ENCODE measurements around the gene KLC1. TPM values are rescaled to one million over a fixed set of nuclear protein-coding genes. Genes with fewer than 3 reads are reported as not detected.

KLC1 gene
- total RNA-seq, 3 donors from 2014 or later (not counting 1 experiment from before 2014, with no cell fraction given), result 144 to 200 (median 178) TPM

GRCh38 chr14:103584326-103584915 lies 44.6 kb upstream of the KLC1 start:
- no peak overlapping the region for H3K27ac ChIP-seq (ENCODE audit: low read length)
- Mint-ChIP-seq H3K9me3 (no peaks in the 10 kb centered on the region), H3K27me3 (ENCODE audit: low read depth in 2 of 2) (no peaks in the 10 kb centered on the region), H3K36me3 (no peaks in the 10 kb centered on the region), H3K4me1 (no peaks in the 10 kb centered on the region), H3K4me3 (no peak overlapping the region), H3K27ac (peak overlapping the region in 1 of 2 donors; percentile 13)
- peaks cover 10% of the 10 kb centered on the region for H3K36me3 ChIP-seq (ENCODE audit: control insufficient read depth, insufficient read depth, low read length)
- no peak overlapping the region for H3K4me3 ChIP-seq (ENCODE audit: low read length)
- no peaks in the 10 kb centered on the region for H3K27me3 ChIP-seq (ENCODE audit: control insufficient read depth, insufficient read depth, low read length)
- no peaks in the 10 kb centered on the region for H3K4me1 ChIP-seq (ENCODE audit: control insufficient read depth, insufficient read depth, low read length)
- TF ChIP-seq CTCF (IDR thresholded peaks at IDR 0.05), result no peak
- 96% methylated on average over 11 of the region's 11 CpGs for WGBS (ENCODE audit: insufficient coverage)
- DNase-seq (no peak), ATAC-seq (no peak)
- no peaks in the 10 kb centered on the region for H3K9me3 ChIP-seq (ENCODE audit: control insufficient read depth, insufficient read depth, low read length)
- intact Hi-C loops (cut with micrococcal nuclease), result no loop called here

- Histone ChIP-seq H3K4me3 (ENCODE audit: low read length) (no peak overlapping the region), H3K36me3 (ENCODE audit: control insufficient read depth, insufficient read depth, low read length) (peaks cover 4% of the 10 kb centered on the region), H3K27me3 (ENCODE audit: control insufficient read depth, insufficient read depth, low read length) (no peaks in the 10 kb centered on the region), H3K9me3 (ENCODE audit: control insufficient read depth, insufficient read depth, low read length) (no peaks in the 10 kb centered on the region), H3K27ac (ENCODE audit: low read length) (no peak overlapping the region), H3K4me1 (ENCODE audit: control insufficient read depth, insufficient read depth, low read length) (peaks cover 7% of the 10 kb centered on the region)
- H3K4me3 Mint-ChIP-seq, result peak overlapping the region; percentile 65
- no peaks in the 10 kb centered on the region for H3K9me3 Mint-ChIP-seq
- ATAC-seq, result peak; percentile 62 to 83 (median 83)
- WGBS (ENCODE audit: insufficient coverage), result 56% methylated on average over 5 of the region's 6 CpGs
- no peaks in the 10 kb centered on the region for H3K4me1 Mint-ChIP-seq
- no peak for TF ChIP-seq CTCF (IDR thresholded peaks at IDR 0.05)
- intact Hi-C loops (cut with micrococcal nuclease), result no loop called here
- H3K27me3 Mint-ChIP-seq (ENCODE audit: low read depth in 2 of 2), result no peaks in the 10 kb centered on the region
- no peak overlapping the region for H3K27ac Mint-ChIP-seq
- peak in 1 of 2 donors; percentile 19 for DNase-seq
- H3K36me3 Mint-ChIP-seq, result no peaks in the 10 kb centered on the region
Observed at GRCh38 chr14:103593577-103593976, 35.4 kb upstream of the KLC1 start.

- no peak overlapping the region for H3K27ac Mint-ChIP-seq
- TF ChIP-seq CTCF (IDR thresholded peaks at IDR 0.05), result no peak
Observed at GRCh38 chr14:103594265-103594664, 34.7 kb upstream of the KLC1 start.

More at GRCh38 chr14:103594265-103594664, 34.7 kb upstream of the KLC1 start:
- H3K27me3 Mint-ChIP-seq (ENCODE audit: low read depth in 2 of 2), result no peaks in the 10 kb centered on the region
- Histone ChIP-seq H3K36me3 (ENCODE audit: control insufficient read depth, insufficient read depth, low read length) (peaks cover 4% of the 10 kb centered on the region), H3K9me3 (ENCODE audit: control insufficient read depth, insufficient read depth, low read length) (no peaks in the 10 kb centered on the region), H3K27ac (ENCODE audit: low read length) (no peak overlapping the region), H3K4me3 (ENCODE audit: low read length) (no peak overlapping the region), H3K27me3 (ENCODE audit: control insufficient read depth, insufficient read depth, low read length) (no peaks in the 10 kb centered on the region), H3K4me1 (ENCODE audit: control insufficient read depth, insufficient read depth, low read length) (peaks cover 7% of the 10 kb centered on the region)
- ATAC-seq, result no peak
- intact Hi-C loops (cut with micrococcal nuclease), result no loop called here
- WGBS (ENCODE audit: insufficient coverage), result 93% methylated on average over 11 of the region's 11 CpGs
- H3K36me3 Mint-ChIP-seq, result no peaks in the 10 kb centered on the region
- no peak overlapping the region for H3K4me3 Mint-ChIP-seq
- H3K9me3 Mint-ChIP-seq, result no peaks in the 10 kb centered on the region
- no peaks in the 10 kb centered on the region for H3K4me1 Mint-ChIP-seq
- DNase-seq, result no peak
